ENCODE measurements around the gene TAS2R40.

The TAS2R40 gene

DNA sequence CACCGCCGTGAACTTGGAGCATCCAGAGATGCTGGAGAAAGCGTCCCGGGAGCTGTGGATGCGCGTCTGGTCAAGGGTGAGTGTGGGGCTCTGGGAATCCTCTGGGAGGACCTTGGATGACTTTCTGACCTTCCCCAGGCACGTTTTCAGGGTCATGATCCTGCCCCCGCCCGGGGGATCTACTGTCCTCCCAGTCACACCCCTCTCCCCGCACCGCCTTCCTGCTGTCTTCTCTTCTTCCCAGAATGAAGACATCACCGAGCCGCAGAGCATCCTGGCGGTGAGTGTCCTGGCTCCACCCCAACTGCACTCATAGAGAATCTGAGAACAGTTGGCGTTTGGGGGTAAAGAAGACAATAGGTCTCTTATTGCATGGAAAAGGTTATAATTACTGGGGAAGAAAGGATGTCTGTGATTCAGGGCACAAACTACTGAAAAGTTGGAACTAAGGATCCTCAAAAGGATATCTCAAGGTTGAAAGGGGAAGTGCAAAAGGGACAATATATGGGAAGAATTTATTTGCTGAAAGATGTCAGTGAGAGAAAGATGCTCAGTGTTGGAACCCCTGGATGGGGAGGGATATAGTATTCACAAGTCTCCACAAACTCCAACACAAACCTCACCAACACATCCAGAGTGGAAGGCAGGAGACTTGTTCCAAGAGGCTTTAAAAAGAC is 43.3 kb downstream of the TAS2R40 start:
- H2AFZ ChIP-seq (ENCODE audit: low read depth, low read length, severe bottlenecking): no peak overlapping the region
- no peaks in the 10 kb centered on the region for H3K36me3 ChIP-seq (ENCODE audit: low read length)
- H3K4me3 ChIP-seq (ENCODE audit: insufficient read depth, low read length, poor library complexity, severe bottlenecking): no peak overlapping the region
- H3K9me3 ChIP-seq (ENCODE audit: insufficient read depth, low read length): no peaks in the 10 kb centered on the region
- H3K27me3 ChIP-seq (ENCODE audit: low read length): no peaks in the 10 kb centered on the region
- no peaks in the 10 kb centered on the region for H3K9me2 ChIP-seq (replicated peaks; ENCODE audit: insufficient read depth, low read length)
- no peaks in the 10 kb centered on the region for H4K20me1 ChIP-seq (ENCODE audit: low read depth, low read length)
- H3K4me2 ChIP-seq (ENCODE audit: low read depth, low read length, poor library complexity, severe bottlenecking): no peak overlapping the region
- no peak overlapping the region for H3K27ac ChIP-seq (ENCODE audit: low read depth, low read length)
- no peaks in the 10 kb centered on the region for H3F3A ChIP-seq (ENCODE audit: insufficient read depth)
- H3K79me2 ChIP-seq (ENCODE audit: insufficient read depth, low read length): no peaks in the 10 kb centered on the region; the same call in 1 of the 2 replicates
- TF ChIP-seq EZH2phosphoT487 (conservative IDR thresholded peaks at IDR 0.05; ENCODE audit: low read length): no peak
- TF ChIP-seq, protein P1, sequence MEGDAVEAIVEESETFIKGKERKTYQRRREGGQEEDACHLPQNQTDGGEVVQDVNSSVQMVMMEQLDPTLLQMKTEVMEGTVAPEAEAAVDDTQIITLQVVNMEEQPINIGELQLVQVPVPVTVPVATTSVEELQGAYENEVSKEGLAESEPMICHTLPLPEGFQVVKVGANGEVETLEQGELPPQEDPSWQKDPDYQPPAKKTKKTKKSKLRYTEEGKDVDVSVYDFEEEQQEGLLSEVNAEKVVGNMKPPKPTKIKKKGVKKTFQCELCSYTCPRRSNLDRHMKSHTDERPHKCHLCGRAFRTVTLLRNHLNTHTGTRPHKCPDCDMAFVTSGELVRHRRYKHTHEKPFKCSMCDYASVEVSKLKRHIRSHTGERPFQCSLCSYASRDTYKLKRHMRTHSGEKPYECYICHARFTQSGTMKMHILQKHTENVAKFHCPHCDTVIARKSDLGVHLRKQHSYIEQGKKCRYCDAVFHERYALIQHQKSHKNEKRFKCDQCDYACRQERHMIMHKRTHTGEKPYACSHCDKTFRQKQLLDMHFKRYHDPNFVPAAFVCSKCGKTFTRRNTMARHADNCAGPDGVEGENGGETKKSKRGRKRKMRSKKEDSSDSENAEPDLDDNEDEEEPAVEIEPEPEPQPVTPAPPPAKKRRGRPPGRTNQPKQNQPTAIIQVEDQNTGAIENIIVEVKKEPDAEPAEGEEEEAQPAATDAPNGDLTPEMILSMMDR (IDR thresholded peaks at IDR 0.05; ENCODE audit: insufficient read depth, low read length, poor library complexity, severe bottlenecking): no peak
- H3K9ac ChIP-seq (ENCODE audit: low read length): no peak overlapping the region

DNA sequence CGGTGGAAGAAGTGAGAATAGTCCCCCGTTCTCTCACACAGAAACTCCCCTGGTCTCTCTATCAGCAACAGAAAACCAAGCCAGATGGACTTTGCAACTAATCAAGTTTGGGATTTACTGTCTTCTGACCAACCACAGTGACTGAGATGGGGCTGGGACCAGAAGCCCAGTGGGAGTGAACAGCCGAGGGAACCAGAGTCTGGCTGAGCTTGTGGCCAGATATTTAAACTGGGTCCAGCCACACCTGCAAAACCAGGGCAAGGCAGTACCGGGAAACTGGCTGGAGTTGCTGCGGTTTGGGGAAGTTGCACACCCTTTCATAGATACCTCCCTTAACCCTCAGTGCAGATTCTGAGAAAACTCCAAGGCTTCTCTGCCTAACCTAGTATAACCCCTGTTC is 47.4 kb downstream of the TAS2R40 start:
- Histone ChIP-seq H3K9me2 (replicated peaks; ENCODE audit: insufficient read depth, low read length) (no peaks in the 10 kb centered on the region), H3K9me3 (ENCODE audit: insufficient read depth, low read length) (no peaks in the 10 kb centered on the region), H3K79me2 (ENCODE audit: insufficient read depth, low read length) (no peaks in the 10 kb centered on the region; the same call in 1 of the 2 replicates), H3K27me3 (ENCODE audit: low read length) (no peaks in the 10 kb centered on the region), H3K27ac (ENCODE audit: low read depth, low read length) (no peak overlapping the region), H3F3A (ENCODE audit: insufficient read depth) (no peaks in the 10 kb centered on the region), H2AFZ (ENCODE audit: low read depth, low read length, severe bottlenecking) (no peak overlapping the region), H3K4me3 (ENCODE audit: insufficient read depth, low read length, poor library complexity, severe bottlenecking) (no peak overlapping the region), H3K9ac (ENCODE audit: low read length) (no peak overlapping the region), H4K20me1 (ENCODE audit: low read depth, low read length) (no peaks in the 10 kb centered on the region), H3K36me3 (ENCODE audit: low read length) (no peaks in the 10 kb centered on the region), H3K4me2 (ENCODE audit: low read depth, low read length, poor library complexity, severe bottlenecking) (no peak overlapping the region)
- TF ChIP-seq EZH2phosphoT487 (conservative IDR thresholded peaks at IDR 0.05; ENCODE audit: low read length): no peak
- TF ChIP-seq, protein P1 (IDR thresholded peaks at IDR 0.05; ENCODE audit: insufficient read depth, low read length, poor library complexity, severe bottlenecking): no peak

DNA sequence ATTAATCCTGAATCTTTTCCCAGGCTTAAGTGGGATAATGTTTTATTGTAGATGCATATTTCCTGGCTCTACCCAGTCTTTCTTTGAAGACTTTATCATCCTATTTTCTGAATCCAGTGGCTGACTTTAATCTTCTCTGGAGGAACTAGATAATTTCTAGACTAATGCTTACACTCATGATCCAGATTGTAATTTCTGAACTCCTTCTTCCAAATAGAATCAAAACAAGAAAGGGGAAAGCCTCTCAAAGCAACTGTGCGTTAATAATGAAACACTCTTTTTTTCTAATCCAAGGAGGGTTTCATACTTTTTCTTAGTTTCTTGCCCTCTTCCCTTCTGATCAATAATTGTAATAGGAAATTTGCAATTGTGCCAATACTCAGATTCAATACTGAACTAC is 49.4 kb downstream of the TAS2R40 start:
- no peaks in the 10 kb centered on the region for H3K9me3 ChIP-seq (ENCODE audit: insufficient read depth, low read length)
- H3K9me2 ChIP-seq (replicated peaks; ENCODE audit: insufficient read depth, low read length): no peaks in the 10 kb centered on the region
- no peaks in the 10 kb centered on the region for H4K20me1 ChIP-seq (ENCODE audit: low read depth, low read length)
- H3K4me3 ChIP-seq (ENCODE audit: insufficient read depth, low read length, poor library complexity, severe bottlenecking): no peak overlapping the region
- no peaks in the 10 kb centered on the region for H3K36me3 ChIP-seq (ENCODE audit: low read length)
- no peak overlapping the region for H3K9ac ChIP-seq (ENCODE audit: low read length)
- no peaks in the 10 kb centered on the region for H3K79me2 ChIP-seq (ENCODE audit: insufficient read depth, low read length)
- no peak overlapping the region for H3K27ac ChIP-seq (ENCODE audit: low read depth, low read length)
- H2AFZ ChIP-seq (ENCODE audit: low read depth, low read length, severe bottlenecking): no peak overlapping the region
- TF ChIP-seq, protein P1 (IDR thresholded peaks at IDR 0.05; ENCODE audit: insufficient read depth, low read length, poor library complexity, severe bottlenecking): no peak
- TF ChIP-seq EZH2phosphoT487 (conservative IDR thresholded peaks at IDR 0.05; ENCODE audit: low read length): no peak
- H3F3A ChIP-seq (ENCODE audit: insufficient read depth): no peaks in the 10 kb centered on the region
- no peaks in the 10 kb centered on the region for H3K27me3 ChIP-seq (ENCODE audit: low read length)
- H3K4me2 ChIP-seq (ENCODE audit: low read depth, low read length, poor library complexity, severe bottlenecking): no peak overlapping the region
